HG02981 (cell line): Measurements from ENCODE around the gene CMTM1.
A peak's percentile ranks its signal among the peaks of the same experiment; 100 is the strongest.

Experiments used
- ATAC-seq: cut with Tn5 transposase; IDR thresholded peaks from one replicate; pipeline ENCODE4 v1.9.1; 2021; ENCODE audit warnings: mild to moderate bottlenecking, moderate library complexity; ENCODE audit not compliant: unreplicated experiment

CMTM1 gene

GRCh38 chr16:66537236-66537635 lies 29.0 kb upstream of the CMTM1 start:
- no peak for ATAC-seq

DNA sequence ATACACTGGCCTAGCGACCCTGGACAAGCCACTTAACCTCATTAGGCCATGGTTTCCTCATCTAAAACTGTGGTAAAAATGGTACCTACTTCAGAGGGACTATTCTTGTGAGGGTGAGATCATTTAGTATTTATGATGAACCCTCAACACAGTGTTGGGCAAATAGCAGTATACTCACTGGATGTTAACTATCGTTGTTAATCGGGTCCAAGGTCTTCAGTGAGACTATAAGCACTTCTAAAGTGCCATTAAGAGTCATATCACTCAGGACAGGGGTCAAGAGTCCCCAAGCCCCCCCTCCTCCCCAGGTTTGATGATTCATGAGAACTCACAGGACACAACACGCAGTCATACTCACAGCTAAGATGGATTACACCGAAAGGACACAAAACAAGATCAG lies 27.3 kb upstream of the CMTM1 start:
- ATAC-seq = no peak

DNA sequence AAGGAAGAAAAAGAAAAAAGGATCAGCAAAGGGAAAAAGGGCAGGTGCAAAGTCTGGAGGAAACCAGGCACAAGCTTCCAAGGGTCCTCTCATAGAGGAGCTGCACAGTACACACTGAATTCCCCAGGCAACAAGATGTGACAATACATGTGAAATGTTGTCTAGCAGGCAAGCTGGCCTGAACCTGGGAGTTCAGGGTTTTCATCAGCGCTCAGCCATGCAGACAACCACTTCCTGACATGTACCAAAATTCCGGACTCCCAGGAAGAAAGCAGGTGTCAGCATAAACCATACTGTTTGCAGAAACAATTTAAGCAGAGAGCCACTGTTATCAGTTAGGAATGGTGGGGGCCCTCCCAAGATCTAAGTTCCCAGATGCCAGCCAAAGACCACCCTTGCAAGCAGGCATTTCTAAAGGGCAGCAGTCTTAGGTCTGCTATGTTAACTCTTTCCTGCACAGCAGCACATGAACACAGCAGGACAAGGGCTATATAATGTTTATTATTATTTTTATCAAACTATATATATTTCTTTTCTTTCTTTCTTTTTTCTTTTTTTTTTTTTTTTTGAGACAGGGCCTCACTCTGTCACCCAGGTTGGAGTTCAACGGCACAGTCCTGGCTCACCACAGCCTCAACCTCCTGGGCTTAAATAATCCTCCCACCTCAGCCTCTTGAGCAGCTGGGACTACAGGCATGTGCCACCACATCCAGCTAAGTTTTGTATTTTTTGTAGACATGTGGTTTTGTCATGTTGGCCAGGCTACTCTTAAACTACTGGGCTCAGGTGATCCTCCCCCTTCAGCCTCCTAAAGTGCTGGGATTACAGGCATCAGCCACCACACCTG lies 26.4 kb upstream of the CMTM1 start:
- peak; percentile 62 for ATAC-seq

- ATAC-seq = no peak
These were observed 24.6 kb upstream of the CMTM1 start for GRCh38 chr16:66541388-66542355.

DNA sequence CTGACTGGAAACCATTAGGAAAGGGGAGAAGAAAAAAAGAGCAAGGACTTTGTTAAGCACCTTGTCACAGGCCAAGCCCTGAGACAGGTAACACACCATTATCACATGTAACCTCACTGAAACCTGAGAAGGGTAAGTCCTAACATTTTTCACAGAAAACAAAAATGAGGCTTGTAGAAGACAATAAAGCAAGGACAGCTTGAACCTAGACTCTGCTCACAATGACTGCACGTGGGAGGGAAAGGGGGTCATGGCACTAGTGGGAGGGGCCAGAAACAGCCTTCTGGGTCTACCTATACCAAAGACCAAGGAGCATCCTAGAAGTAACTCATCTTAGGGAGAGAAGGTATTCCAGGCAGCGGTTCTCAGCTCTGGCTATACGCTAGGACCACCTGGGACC lies 23.8 kb upstream of the CMTM1 start:
- no peak for ATAC-seq

DNA sequence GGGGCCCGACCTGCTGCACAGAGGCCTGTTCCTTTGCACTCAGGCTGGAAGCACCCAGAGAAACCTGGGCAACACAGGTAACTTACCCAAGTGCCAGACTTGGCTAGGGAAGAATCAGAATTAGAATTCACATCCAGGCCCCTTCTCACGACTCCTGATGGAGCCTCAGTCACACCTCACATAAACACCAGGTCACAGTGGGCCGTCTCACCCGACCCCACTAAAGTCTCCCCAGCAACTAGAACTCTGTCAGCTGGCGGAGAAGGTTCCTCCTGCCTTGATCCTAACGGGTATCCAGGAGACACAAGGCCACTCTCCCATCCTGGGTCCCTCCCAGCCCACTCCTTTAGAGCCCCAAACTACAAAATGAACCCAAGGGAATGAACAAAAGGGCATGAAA lies 22.7 kb upstream of the CMTM1 start:
- ATAC-seq = no peak

- ATAC-seq = no peak
These were observed 22.1 kb upstream of the CMTM1 start for GRCh38 chr16:66544016-66544757.

- ATAC-seq = no peak
These were observed 18.9 kb upstream of the CMTM1 start for GRCh38 chr16:66547101-66547989.

GRCh38 chr16:66548068-66548467 lies 18.2 kb upstream of the CMTM1 start:
- ATAC-seq = no peak

- no peak for ATAC-seq
These were observed 17.4 kb upstream of the CMTM1 start for GRCh38 chr16:66548868-66549267.

GRCh38 chr16:66549284-66550131 lies 16.7 kb upstream of the CMTM1 start, which contains the start of gene TK2:
Gene TK2, minus strand, starts transcription at chr16:66550122. Its CDS starts 61 bp downstream, at chr16:66550061.
- ATAC-seq = no peak

DNA sequence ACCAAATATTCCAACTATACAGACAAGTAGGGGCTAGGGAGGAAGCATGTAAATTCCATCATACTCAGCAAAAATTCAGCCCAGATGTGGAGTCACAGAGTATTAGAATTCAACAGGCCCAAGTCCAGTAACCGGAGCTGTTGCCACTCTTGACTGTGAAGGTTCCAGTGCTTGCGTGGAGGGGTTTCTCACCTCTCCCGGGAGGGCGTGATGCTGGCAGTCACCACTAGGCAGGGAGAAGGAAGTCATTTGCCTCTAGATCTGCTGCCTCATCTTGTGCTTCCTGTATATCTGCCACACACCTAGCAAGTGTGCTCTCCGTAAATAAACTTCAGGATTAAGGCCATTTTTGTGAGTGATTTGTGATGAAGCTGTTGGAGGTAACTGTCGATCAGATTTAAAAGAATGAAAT lies 14.9 kb upstream of the CMTM1 start:
- no peak for ATAC-seq

GRCh38 chr16:66551788-66552285 lies 14.4 kb upstream of the CMTM1 start:
- ATAC-seq = peak; percentile 3

DNA sequence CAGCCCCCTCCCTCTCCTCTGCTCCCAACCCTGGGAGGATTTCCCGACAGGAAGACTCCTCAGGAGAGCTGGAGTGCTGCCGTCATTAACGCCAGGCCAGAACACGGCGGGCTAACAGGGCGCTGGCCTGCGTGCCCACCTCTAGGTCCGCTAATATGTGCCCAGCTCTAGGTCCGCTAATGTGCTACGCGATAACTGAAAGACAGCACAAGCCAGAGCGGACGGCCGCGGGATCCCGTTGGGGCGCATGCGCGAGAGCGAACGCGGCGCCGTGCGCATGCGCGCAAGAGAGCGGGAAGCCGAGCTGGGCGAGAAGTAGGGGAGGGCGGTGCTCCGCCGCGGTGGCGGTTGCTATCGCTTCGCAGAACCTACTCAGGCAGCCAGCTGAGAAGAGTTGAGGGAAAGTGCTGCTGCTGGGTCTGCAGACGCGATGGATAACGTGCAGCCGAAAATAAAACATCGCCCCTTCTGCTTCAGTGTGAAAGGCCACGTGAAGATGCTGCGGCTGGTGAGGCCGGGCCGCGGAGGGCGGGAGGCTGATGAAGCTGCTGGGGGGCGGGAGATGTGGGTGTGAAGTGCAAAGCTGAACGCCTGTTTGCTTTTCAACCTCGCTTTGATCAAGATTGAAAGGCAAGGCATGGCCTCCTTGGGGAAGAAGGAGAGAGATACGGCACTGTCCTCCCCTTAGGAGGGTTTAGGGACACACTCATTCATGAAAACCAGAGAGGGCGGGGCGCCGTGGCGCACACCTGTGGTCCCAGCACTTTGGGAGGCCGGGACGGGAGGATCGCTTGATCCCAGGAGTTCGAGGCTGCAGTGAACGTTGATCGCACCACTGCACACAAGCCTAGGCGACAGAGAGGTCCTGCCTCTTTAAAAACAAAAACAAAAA lies 13.7 kb upstream of the CMTM1 start, which contains the start of gene CKLF:
CKLF (plus strand) TSS at position 291 of the 892 bp plus-strand sequence; CDS start at position 431, 140 bp downstream.
- peak; percentile 62 for ATAC-seq

GRCh38 chr16:66553223-66553622 lies 13.0 kb upstream of the CMTM1 start:
- no peak for ATAC-seq

- no peak for ATAC-seq
These were observed 12.2 kb upstream of the CMTM1 start for GRCh38 chr16:66554021-66554420.

GRCh38 chr16:66554495-66554894 lies 11.7 kb upstream of the CMTM1 start:
- ATAC-seq = no peak

GRCh38 chr16:66560107-66560506 lies 6.1 kb upstream of the CMTM1 start:
- ATAC-seq = no peak
